SK-N-SH (cell line): Measurements from ENCODE around the gene ACTR10. TPM values are rescaled to one million over a fixed set of nuclear protein-coding genes. Genes with fewer than 3 reads are reported as not detected.

Experiments
- CTCF ChIA-PET: fragments of 300-600, 350-600 bp; formaldehyde crosslinking; extraction: SDS; loops from one replicate; lab custom pipeline; 2021; lab: Yijun Ruan, JAX
- POLR2A ChIA-PET: fragments of 350-600 bp; sonication (Branson Sonifier 250); formaldehyde crosslinking; extraction: SDS; loops from one replicate; lab custom pipeline; 2020; ENCODE audit warnings: antibody characterized with exemption, inconsistent platforms; lab: Yijun Ruan, JAX
- DNase-seq: peaks from one replicate; pipeline ENCODE4 v3.0.0; 2012
- H2AFZ ChIP-seq: fragments of 200-600 bp; sonication (generic); 2 replicates; pipeline ENCODE4 v1.8.1; 2016; ENCODE audit warnings: antibody characterized with exemption, mild to moderate bottlenecking, low read depth
- H3F3A ChIP-seq: fragments of 200-600 bp; sonication (generic); replicated peaks from 2 replicates; pipeline ENCODE3; 2016; ENCODE audit warnings: antibody characterized with exemption, mild to moderate bottlenecking; ENCODE audit not compliant: insufficient read depth
- H3K27ac ChIP-seq, 2 experiments: fragments of 200-500 bp in 1 of 2; fragments of 200-600 bp in 1 of 2; sonication (Bioruptor generic) in 1 of 2; sonication (generic), shearing (Covaris generic) in 1 of 2; 2 replicates each; pipeline versions ENCODE4 v1.5.1 to v1.6.1; 2014 to 2016; ENCODE audit warnings: low read depth in 2 of 2, inconsistent platforms in 1 of 2, low read length in 1 of 2, mild to moderate bottlenecking in 1 of 2, mixed read lengths in 1 of 2
- H3K27me3 ChIP-seq: fragments of 200-600 bp; sonication (generic), shearing (Covaris generic); 2 replicates; pipeline ENCODE4 v1.6.1; 2016; ENCODE audit warnings: mixed run types; ENCODE audit not compliant: insufficient read depth
- H3K36me3 ChIP-seq, 2 experiments: fragments of 200-500 bp in 1 of 2; fragments of 200-600 bp in 1 of 2; sonication (Bioruptor generic) in 1 of 2; sonication (generic) in 1 of 2; replicated peaks in 1 of 2; 2 replicates each; pipeline versions ENCODE3 to v1.5.1; 2014 to 2016; ENCODE audit warnings: low read length in 1 of 2, mild to moderate bottlenecking in 1 of 2; ENCODE audit not compliant: insufficient read depth in 2 of 2, control insufficient read depth in 1 of 2
- H3K4me1 ChIP-seq, 2 experiments: fragments of 200-500 bp in 1 of 2; fragments of 200-600 bp in 1 of 2; sonication (Bioruptor generic) in 1 of 2; sonication (generic), shearing (Covaris generic) in 1 of 2; 2 replicates each; pipeline versions ENCODE4 v1.5.1 to v1.6.1; 2014 to 2016; ENCODE audit warnings: low read depth in 1 of 2, low read length in 1 of 2, mixed run types in 1 of 2; ENCODE audit not compliant: insufficient read depth in 2 of 2, control insufficient read depth in 1 of 2
- H3K4me2 ChIP-seq: fragments of 200-600 bp; sonication (generic), shearing (Covaris generic); 2 replicates; pipeline ENCODE4 v1.6.1; 2017; ENCODE audit warnings: mixed run types
- H3K4me3 ChIP-seq, 2 experiments: fragments of 200-500 bp in 1 of 2; fragments of 200-600 bp in 1 of 2; sonication (Bioruptor generic) in 1 of 2; sonication (generic), shearing (Covaris generic) in 1 of 2; 2 replicates each; pipeline versions ENCODE4 v1.5.1 to v1.8.1; 2014 to 2016; ENCODE audit warnings: low read depth in 2 of 2, inconsistent platforms in 1 of 2, low read length in 1 of 2, mild to moderate bottlenecking in 1 of 2, mixed read lengths in 1 of 2, moderate library complexity in 1 of 2
- H3K79me2 ChIP-seq: fragments of 200-600 bp; sonication (generic); 2 replicates; pipeline ENCODE4 v1.8.1; 2017; ENCODE audit warnings: mild to moderate bottlenecking; ENCODE audit not compliant: insufficient read depth
- H3K9ac ChIP-seq: fragments of 200-600 bp; sonication (generic); 2 replicates; pipeline ENCODE4 v1.6.1; 2017; ENCODE audit warnings: mixed run types
- H3K9me2 ChIP-seq: fragments of 200-600 bp; sonication (generic); 2 replicates; pipeline ENCODE4 v1.6.1; 2017; ENCODE audit warnings: mixed run types
- H3K9me3 ChIP-seq: fragments of 200-600 bp; sonication (generic); 2 replicates; pipeline ENCODE4 v1.6.1; 2017; ENCODE audit warnings: mixed run types, mild to moderate bottlenecking, moderate library complexity
- H4K20me1 ChIP-seq: fragments of 200-600 bp; sonication (generic); 2 replicates; pipeline ENCODE4 v1.6.1; 2017; ENCODE audit warnings: mild to moderate bottlenecking, mixed run types; ENCODE audit not compliant: insufficient read depth
- EZH2phosphoT487 ChIP-seq: fragments of 200-600 bp; sonication (generic); IDR thresholded peaks from 2 replicates; pipeline ENCODE4 v1.6.1; 2017; ENCODE audit warnings: low read depth, mixed run types, mild to moderate bottlenecking, antibody characterized with exemption, moderate library complexity, borderline replicate concordance
- FOSL2 ChIP-seq: IDR thresholded peaks from 2 replicates; pipeline ENCODE4 v1.4.0; 2012; ENCODE audit warnings: low read depth, mild to moderate bottlenecking, moderate library complexity, borderline replicate concordance
- FOXJ3 ChIP-seq: sonication (generic); formaldehyde crosslinking; IDR thresholded peaks from 2 replicates; pipeline ENCODE4 v1.5.1; 2020; ENCODE audit warnings: mild to moderate bottlenecking, missing genetic modification reagents
- GABPA ChIP-seq: IDR thresholded peaks from 2 replicates; pipeline ENCODE4 v1.4.0; 2012; ENCODE audit warnings: low read depth, mild to moderate bottlenecking
- MEF2A ChIP-seq: IDR thresholded peaks from 2 replicates; pipeline ENCODE4 v1.4.0; 2012; ENCODE audit warnings: low read depth, borderline replicate concordance
- NRF1 ChIP-seq: IDR thresholded peaks from 2 replicates; pipeline ENCODE4 v1.6.1; 2012; ENCODE audit warnings: low read depth, mild to moderate bottlenecking, low read length
- RAD21 ChIP-seq: IDR thresholded peaks from 2 replicates; pipeline ENCODE4 v1.6.1; 2012; ENCODE audit warnings: mild to moderate bottlenecking, low read length
- REST ChIP-seq: IDR thresholded peaks from 2 replicates; pipeline ENCODE4 v1.6.1; 2012; ENCODE audit warnings: mild to moderate bottlenecking, low read depth, low read length, moderate library complexity
- RFX5 ChIP-seq: IDR thresholded peaks from 2 replicates; pipeline ENCODE4 v1.6.1; 2012; ENCODE audit warnings: mild to moderate bottlenecking, improper control_type of control experiment, low read length
- RXRA ChIP-seq: IDR thresholded peaks from 2 replicates; pipeline ENCODE4 v1.4.0; 2012; ENCODE audit warnings: low read depth, mild to moderate bottlenecking, borderline replicate concordance
- TEAD4 ChIP-seq: IDR thresholded peaks from 2 replicates; pipeline ENCODE4 v1.4.0; 2012; ENCODE audit warnings: mild to moderate bottlenecking, borderline replicate concordance; ENCODE audit not compliant: insufficient read depth
- YY1 ChIP-seq: IDR thresholded peaks from 2 replicates; pipeline ENCODE4 v1.4.0; 2012; ENCODE audit warnings: low read depth, mild to moderate bottlenecking
- whole genome bisulfite sequencing: methylation state at CpG from one replicate; pipeline ENCODE4 v1.1.6; 2017; ENCODE audit warnings: low lambda C conversion rate; 5-methylcytosine and 5-hydroxymethylcytosine counted together
- polyA plus RNA-seq, 3 experiments: library from polyadenylated mRNA; depleted of rRNA; stranded (reverse); fragments of >200 nt; gene quantifications; 2 replicates each; pipeline ENCODE4 v1.2.3, GENCODE V29; 2012

ACTR10 gene
- polyA plus RNA-seq, 1 of the 3 experiments (the other 2 are of a cell fraction), result 32.9 TPM

DNA sequence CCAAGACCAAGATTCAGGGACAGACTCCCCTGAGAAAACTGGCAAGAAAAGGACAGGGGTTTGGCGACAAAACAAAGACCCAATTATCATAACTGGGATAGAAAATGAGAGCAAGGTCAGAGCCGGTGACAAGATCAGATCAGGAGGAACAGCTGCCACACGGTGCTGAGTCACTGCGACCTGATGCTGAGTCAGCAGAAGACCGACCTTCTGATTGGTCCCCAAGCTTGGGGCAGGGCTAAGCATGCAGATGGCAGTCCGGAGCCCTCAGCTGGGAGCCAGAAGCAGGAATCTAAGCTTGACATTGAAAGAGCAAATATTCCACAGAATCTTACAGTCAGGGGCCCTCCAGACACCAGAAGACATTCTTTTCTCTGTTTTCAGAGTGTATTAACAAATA, 28.9 kb upstream of the ACTR10 start:
- ChIA-PET POLR2A (no interaction called here), CTCF (no interaction called here)
- Histone ChIP-seq H3K9ac (no peak overlapping the region), H4K20me1 (no peaks in the 10 kb centered on the region), H3K9me3 (no peaks in the 10 kb centered on the region), H3K9me2 (no peaks in the 10 kb centered on the region), H2AFZ (peak overlapping the region; percentile 67), H3K27ac (no peak overlapping the region), H3K4me3 (no peak overlapping the region), H3K4me1 (peaks cover 1 to 3% of the 10 kb centered on the region in 2 experiments; a peak in 1 of 4 replicates), H3K36me3 (no peaks in the 10 kb centered on the region), H3K79me2 (no peaks in the 10 kb centered on the region), H3K27me3 (peaks cover 3% of the 10 kb centered on the region; the same call in 1 of the 2 replicates), H3K4me2 (0 out of 2 replicates have a peak overlapping the region, but pooled peaks have one; percentile 2), H3F3A (no peaks in the 10 kb centered on the region)
- 8% methylated on average over 6 of the region's 6 CpGs for WGBS
- peak; percentile 70 for DNase-seq
- TF ChIP-seq REST (peak; percentile 76), FOXJ3 (CRISPR knock-in tag) (no peak), FOSL2 (peak; percentile 38; the same call in 1 of the 2 replicates), EZH2phosphoT487 (no peak)

GRCh38 chr14:58177125-58177524, 22.8 kb upstream of the ACTR10 start:
- CTCF ChIA-PET, result interaction anchor here (1.3 kb wide), 1 partner anchor 9 kb away, joined by 5 read pairs; no protein-coding TSS in a partner anchor

More at GRCh38 chr14:58177125-58177524, 22.8 kb upstream of the ACTR10 start:
- no peaks in the 10 kb centered on the region for H4K20me1 ChIP-seq
- H3K27ac ChIP-seq, result no peak overlapping the region
- H2AFZ ChIP-seq, result no peak overlapping the region
- no peaks in the 10 kb centered on the region for H3F3A ChIP-seq
- H3K36me3 ChIP-seq, result no peaks in the 10 kb centered on the region
- no peak overlapping the region for H3K9ac ChIP-seq
- no peaks in the 10 kb centered on the region for H3K79me2 ChIP-seq
- no peaks in the 10 kb centered on the region for H3K9me3 ChIP-seq
- DNase-seq, result no peak
- peaks cover 13% of the 10 kb centered on the region; the same call in 1 of the 2 replicates for H3K27me3 ChIP-seq
- H3K9me2 ChIP-seq, result no peaks in the 10 kb centered on the region
- POLR2A ChIA-PET, result no interaction called here
- no peak overlapping the region for H3K4me2 ChIP-seq
- TF ChIP-seq TEAD4 (no peak), RFX5 (no peak), FOSL2 (no peak), YY1 (no peak), MEF2A (no peak), GABPA (no peak), RXRA (no peak), NRF1 (no peak), RAD21 (no peak)
- TF ChIP-seq, all 33 proteins: peak for 0
- WGBS, result 39% methylated on average over 5 of the region's 5 CpGs
- H3K4me1 ChIP-seq, result no peaks in the 10 kb centered on the region
- H3K4me3 ChIP-seq, result no peak overlapping the region
